HG03442 (cell line): ENCODE data around the gene SALL3.

Experiments
- ATAC-seq: cut with Tn5 transposase; IDR thresholded peaks from one replicate; pipeline ENCODE4 v1.9.1; 2021; ENCODE audit warnings: mild to moderate bottlenecking, moderate library complexity; ENCODE audit not compliant: unreplicated experiment

Gene SALL3

DNA sequence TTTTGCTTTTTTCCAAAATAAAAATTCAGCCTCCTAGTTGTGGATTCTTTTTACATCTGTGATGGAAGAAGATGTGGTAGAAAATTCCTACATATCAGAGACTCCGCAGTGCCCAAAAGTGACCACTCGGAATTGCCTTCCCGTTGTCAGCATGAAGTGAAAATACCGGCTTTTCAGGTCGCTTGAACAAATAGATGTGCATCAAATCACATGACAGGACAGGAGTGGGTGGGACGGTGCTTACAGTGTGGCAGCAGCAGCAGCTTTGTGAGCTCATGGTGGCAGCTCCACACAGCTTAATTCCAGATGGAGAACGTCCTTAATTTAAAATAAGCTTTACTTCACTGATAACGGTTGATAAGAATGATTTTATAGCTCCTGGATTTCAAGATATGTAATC is 20.3 kb downstream of the SALL3 start:
- ATAC-seq = no peak

- no peak for ATAC-seq
Measured at GRCh38 chr18:79000997-79001396, 21.4 kb downstream of the SALL3 start.

DNA sequence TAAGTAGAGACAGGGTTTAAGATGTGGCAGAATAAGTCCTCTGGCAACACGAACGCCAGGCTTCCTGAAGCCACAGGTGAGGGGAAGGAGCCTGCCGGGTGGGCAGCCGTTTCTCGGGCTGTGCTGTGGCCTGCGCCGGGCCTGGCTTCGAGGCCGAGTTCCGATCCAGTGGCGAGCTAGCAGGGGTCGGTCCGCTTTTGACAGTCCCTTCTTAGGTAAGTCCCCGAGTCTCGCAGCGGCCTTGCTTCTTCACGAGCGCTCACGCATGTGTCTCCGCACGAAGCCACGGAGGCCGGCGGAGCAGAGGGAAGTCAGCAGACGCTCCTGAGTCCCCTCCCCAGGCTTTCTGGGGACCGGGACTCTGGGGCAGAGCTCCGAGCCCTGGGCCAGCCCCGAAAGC is 26.0 kb downstream of the SALL3 start:
- ATAC-seq = no peak

GRCh38 chr18:79006106-79006795 is 26.6 kb downstream of the SALL3 start:
- no peak for ATAC-seq

DNA sequence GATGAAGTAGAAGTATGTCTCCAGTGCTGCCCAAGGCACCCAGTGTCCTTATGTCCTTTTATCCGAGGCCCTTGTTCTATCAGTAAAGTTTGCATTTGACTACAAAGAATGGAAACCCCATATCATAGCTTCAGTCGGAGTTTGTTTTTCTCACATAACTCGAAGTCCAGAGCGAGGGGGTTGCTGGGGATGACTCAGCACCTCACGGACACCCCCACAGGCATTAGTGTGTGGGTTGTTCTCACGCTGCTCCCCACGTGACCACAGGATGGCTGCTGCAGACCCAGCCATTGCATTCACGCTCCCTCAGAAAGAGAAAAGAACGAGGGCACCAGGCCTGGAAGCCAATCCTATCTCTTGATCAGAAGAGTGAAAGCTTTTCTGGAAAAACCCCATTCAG is 27.8 kb downstream of the SALL3 start:
- ATAC-seq = no peak

GRCh38 chr18:79008356-79008940 is 28.8 kb downstream of the SALL3 start:
- no peak for ATAC-seq

DNA sequence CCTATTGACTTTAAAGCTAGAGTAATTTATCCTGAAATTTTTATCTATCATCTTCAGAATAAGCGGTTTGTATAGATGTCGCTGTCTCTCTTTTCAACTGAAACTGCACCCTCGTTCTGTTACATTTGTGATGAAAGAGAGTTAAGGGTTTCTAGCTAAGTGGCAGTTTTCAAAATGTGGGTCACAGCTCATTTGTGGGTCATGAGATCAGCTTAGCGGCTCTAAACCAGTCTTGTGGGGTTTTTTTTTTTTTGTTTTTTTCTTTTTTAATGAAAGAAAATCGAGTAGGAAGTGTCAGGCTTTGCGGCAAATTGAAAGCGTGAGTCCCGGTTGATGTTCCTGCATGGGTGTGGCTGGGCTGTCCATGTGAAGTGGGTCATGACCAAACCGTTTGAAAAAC is 31.2 kb downstream of the SALL3 start:
- no peak for ATAC-seq

GRCh38 chr18:79011300-79011870 is 31.8 kb downstream of the SALL3 start:
- ATAC-seq = no peak

- no peak for ATAC-seq
Measured at GRCh38 chr18:79013869-79014268, 34.3 kb downstream of the SALL3 start.

DNA sequence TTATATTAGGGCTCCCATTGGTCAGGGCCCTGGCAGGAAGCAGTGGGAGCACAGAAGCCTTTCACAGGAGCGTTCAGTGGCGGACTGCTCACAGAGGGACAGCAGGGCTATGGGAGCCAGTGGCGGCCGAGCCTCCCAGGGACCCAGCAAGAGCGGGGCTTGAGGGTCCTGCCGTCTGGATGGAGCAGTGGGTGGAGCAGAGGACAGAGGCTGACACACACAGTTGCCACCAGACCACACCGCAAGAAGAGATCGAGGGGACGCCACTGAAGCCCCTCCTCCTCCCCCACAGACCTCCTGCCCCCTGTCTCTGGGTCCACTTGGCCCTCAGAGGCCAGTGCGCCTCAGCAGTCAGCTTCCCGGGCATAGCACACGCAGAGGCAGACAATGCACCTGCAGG is 39.3 kb downstream of the SALL3 start:
- ATAC-seq = no peak

DNA sequence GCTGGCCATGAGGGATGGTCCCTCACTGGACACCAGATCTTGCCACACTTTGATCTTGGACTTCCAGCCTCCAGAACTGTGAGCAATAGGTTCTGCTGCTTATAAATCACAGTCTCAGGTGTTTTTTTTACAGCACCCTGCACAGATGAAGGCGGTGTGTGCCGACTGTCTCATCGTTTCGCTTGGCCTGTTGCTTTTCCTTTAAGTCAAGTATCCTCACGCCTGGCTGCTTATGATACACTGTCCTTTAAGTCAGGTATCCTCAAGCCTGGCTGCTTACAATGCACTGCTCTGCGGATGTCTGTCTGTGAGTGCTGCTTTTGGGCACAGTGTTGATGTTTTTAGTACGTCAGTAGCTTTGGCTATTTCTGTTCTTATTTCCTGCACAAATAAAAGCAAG is 40.3 kb downstream of the SALL3 start:
- ATAC-seq = no peak

DNA sequence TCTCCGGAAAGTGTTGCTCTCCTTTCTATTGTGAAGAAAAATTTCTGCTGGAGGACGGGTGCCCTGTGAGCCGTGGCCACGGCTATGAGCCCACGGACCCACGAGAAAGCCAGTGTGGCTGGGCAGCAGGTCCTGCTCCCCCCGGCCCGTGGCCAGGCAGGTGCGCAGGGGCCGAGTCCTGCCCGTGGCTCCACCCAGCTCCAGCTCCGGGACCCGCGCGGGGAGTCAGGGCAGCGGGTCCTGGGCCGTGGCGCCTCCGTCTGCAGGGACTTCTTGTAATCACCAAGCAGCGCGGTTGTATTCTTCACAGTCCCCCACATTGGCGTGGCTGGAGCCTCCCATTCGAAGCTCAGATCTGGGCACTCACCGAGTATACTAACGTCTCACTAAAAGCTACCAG is 43.0 kb downstream of the SALL3 start:
- no peak for ATAC-seq

- ATAC-seq = no peak
Measured at GRCh38 chr18:79026491-79026890, 46.9 kb downstream of the SALL3 start.

DNA sequence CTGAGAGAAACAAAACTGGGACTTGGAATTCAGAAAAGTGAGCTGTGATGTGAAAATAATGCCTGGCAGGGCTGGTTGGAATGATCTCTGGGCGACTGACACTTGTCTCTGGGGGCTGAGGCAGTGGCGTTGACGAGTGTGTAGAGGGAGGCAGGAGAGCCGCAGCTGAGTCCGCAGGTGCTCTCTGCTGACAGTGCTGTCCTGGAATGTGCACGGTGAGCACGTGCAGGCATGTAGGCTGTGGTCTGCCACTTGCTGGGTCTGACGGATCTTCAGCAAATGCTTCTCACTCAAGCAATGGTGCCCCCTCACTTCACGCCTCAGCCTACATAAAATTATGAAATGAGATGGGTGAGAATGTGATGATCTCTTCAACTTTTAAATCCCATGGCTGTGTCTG is 51.1 kb downstream of the SALL3 start:
- no peak for ATAC-seq

- no peak for ATAC-seq
Measured at GRCh38 chr18:79042276-79042675, 62.7 kb downstream of the SALL3 start.

GRCh38 chr18:79043288-79043687 is 63.7 kb downstream of the SALL3 start:
- no peak for ATAC-seq

- no peak for ATAC-seq
Measured at GRCh38 chr18:79046522-79046921, 66.9 kb downstream of the SALL3 start.

DNA sequence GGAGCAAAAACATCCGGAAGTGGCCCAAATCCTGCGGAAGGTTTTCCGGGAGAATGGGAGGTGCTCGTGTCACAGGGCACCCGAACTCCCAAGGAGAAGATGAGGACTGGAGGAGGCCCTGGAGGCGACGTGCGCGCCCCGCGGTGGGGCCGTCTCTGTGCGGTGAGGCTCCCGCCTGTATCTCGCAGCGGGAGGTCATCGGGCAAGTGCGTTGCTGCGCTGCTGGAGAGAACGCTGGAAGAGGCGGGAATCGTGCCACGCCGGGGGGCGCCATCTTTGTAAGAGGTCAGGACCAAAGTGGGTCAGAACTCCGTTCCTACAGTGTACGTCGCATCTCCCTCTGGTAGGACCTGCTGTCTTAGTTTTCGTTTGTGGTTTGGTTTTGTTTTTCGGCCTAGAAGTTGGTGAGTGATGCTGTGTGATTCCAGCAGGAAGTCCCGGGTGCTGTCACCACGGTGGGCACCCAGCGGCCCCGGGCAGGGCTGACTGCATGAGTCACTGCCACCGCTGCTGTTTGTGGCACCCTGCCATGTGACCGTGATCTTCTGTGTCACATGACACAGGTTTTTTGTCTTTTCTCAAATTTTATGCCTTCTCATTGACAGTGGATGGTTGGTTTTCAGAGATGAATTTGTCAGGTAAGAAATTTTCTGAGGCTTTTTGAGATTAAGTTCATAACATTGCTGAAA is 68.1 kb downstream of the SALL3 start:
- no peak for ATAC-seq

DNA sequence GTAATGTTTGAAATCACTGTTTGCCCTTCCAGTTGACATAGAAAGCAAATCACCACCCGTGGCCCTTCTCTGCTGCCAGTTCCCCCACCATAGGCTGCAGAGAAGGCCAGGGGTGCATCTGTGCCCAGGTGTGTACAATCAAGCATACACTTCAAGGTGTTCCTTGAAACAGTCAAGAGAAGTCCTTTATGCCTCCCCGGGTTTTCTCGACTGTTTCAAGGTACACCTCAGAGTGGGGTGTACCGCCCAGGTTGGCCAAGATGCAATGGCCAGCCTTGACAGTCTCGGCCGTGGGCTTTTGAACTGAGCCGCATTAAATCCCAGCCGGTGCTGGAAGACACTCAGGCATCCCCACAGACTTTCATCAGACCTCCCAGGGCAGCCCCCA is 68.6 kb downstream of the SALL3 start:
- no peak for ATAC-seq

DNA sequence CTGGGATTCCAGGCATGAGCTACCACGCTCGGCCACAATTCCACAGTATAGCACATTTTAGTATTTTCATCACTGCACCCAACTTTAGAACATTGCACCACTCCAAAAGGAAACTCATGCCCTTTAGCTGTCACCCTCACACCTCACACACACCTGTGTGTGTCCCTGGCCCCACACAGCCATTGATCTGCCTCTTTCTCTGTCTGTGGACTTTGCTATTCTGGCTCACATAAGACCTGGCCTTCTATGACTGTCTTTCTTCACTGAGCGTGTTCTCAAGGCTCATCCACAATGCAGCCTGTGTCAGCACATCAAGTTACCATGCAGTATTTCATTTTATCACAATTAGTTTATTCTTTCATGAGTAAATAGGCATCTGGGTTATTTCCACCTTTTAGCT is 69.9 kb downstream of the SALL3 start:
- ATAC-seq = no peak
